Liver (tissue), 9 donors: Measurements from ENCODE around the gene IMPDH2. TPM values are rescaled to one million over a fixed set of nuclear protein-coding genes. Genes with fewer than 3 reads are reported as not detected.

ENCODE experiments used
- DNase-seq: peaks from one replicate; pipeline ENCODE4 v3.0.0-alpha.2; 2017; ENCODE audit warnings: low spot score
- H3K27ac ChIP-seq, 2 donors: one replicate each; pipeline ENCODE4 v1.7.0; 2013; ENCODE audit warnings: inconsistent platforms in 2 of 2, low read length in 2 of 2, control low read depth in 1 of 2, low read depth in 1 of 2, mild to moderate bottlenecking in 1 of 2
- H3K27me3 ChIP-seq, 4 donors: one replicate each; pipeline versions ENCODE4 v1.6.1 to v1.7.0; 2013; ENCODE audit warnings: low read length in 3 of 4, inconsistent platforms in 1 of 4, mild to moderate bottlenecking in 1 of 4, moderate library complexity in 1 of 4; ENCODE audit not compliant: control insufficient read depth in 4 of 4, insufficient read depth in 4 of 4
- H3K36me3 ChIP-seq, 4 donors: one replicate each; pipeline versions ENCODE4 v1.6.1 to v1.7.0; 2013; ENCODE audit warnings: low read length in 3 of 4, mild to moderate bottlenecking in 3 of 4, low read depth in 1 of 4, moderate library complexity in 1 of 4; ENCODE audit not compliant: control insufficient read depth in 4 of 4, insufficient read depth in 3 of 4
- H3K4me1 ChIP-seq, 4 donors: one replicate each; pipeline versions ENCODE4 v1.6.1 to v1.7.0; 2013; ENCODE audit warnings: low read length in 3 of 4, mild to moderate bottlenecking in 3 of 4, moderate library complexity in 1 of 4; ENCODE audit not compliant: control insufficient read depth in 4 of 4, insufficient read depth in 4 of 4
- H3K4me3 ChIP-seq, 3 donors: one replicate each; pipeline versions ENCODE4 v1.6.1 to v1.7.0; 2013; ENCODE audit warnings: low read length in 3 of 3, control low read depth in 1 of 3, low read depth in 1 of 3, mild to moderate bottlenecking in 1 of 3
- H3K9ac ChIP-seq, 2 donors: one replicate each; pipeline ENCODE4 v1.7.0; 2013; ENCODE audit warnings: low read length in 2 of 2, mild to moderate bottlenecking in 2 of 2, moderate library complexity in 2 of 2, control low read depth in 1 of 2, low read depth in 1 of 2
- H3K9me3 ChIP-seq, 4 donors: one replicate each; pipeline versions ENCODE4 v1.6.1 to v1.7.0; 2013; ENCODE audit warnings: low read length in 3 of 4; ENCODE audit not compliant: control insufficient read depth in 4 of 4
- ATF3 ChIP-seq: IDR thresholded peaks from 2 replicates; pipeline ENCODE4 v1.6.1; 2016; ENCODE audit warnings: antibody characterized with exemption
- CTCF ChIP-seq: fragments of 150-350 bp; IDR thresholded peaks from 2 replicates; pipeline ENCODE4 v1.5.1; 2017; ENCODE audit warnings: improper control_type of control experiment, low read depth, low read length; ENCODE audit not compliant: missing input control
- EGR1 ChIP-seq, 2 donors: IDR thresholded peaks; 2 replicates each; pipeline ENCODE4 v1.6.1; 2016 to 2018; ENCODE audit warnings: antibody characterized with exemption in 2 of 2, low read depth in 2 of 2
- FOXA1 ChIP-seq: IDR thresholded peaks from 2 replicates; pipeline ENCODE4 v1.6.1; 2016; ENCODE audit warnings: antibody characterized with exemption
- FOXA2 ChIP-seq: IDR thresholded peaks from 2 replicates; pipeline ENCODE4 v1.6.1; 2016; ENCODE audit warnings: antibody characterized with exemption
- GABPA ChIP-seq, 2 donors: IDR thresholded peaks in 1 of 2; conservative IDR thresholded peaks in 1 of 2; 2 replicates each; pipeline ENCODE4 v1.6.1; 2016; ENCODE audit warnings: antibody characterized with exemption in 2 of 2, mild to moderate bottlenecking in 1 of 2, moderate library complexity in 1 of 2
- HNF4A ChIP-seq, 2 donors: conservative IDR thresholded peaks; 2 replicates each; pipeline ENCODE4 v1.6.1; 2016; ENCODE audit warnings: antibody characterized with exemption in 2 of 2, mild to moderate bottlenecking in 2 of 2
- HNF4G ChIP-seq: IDR thresholded peaks from 2 replicates; pipeline ENCODE4 v1.6.1; 2016; ENCODE audit warnings: antibody characterized with exemption
- JUND ChIP-seq, 2 donors: IDR thresholded peaks; 2 replicates each; pipeline ENCODE4 v1.6.1; 2016; ENCODE audit warnings: antibody characterized with exemption in 2 of 2
- MAX ChIP-seq: IDR thresholded peaks from 2 replicates; pipeline ENCODE4 v1.6.1; 2016; ENCODE audit warnings: antibody characterized with exemption
- NR2F2 ChIP-seq: IDR thresholded peaks from 2 replicates; pipeline ENCODE4 v1.6.1; 2016; ENCODE audit warnings: antibody characterized with exemption
- RAD21 ChIP-seq, 2 donors: IDR thresholded peaks; 2 replicates each; pipeline ENCODE4 v1.6.1; 2016; ENCODE audit warnings: antibody characterized with exemption in 2 of 2, mild to moderate bottlenecking in 2 of 2
- REST ChIP-seq: IDR thresholded peaks from 2 replicates; pipeline ENCODE4 v1.6.1; 2016; ENCODE audit warnings: antibody characterized with exemption, mild to moderate bottlenecking
- RXRA ChIP-seq, 2 donors: IDR thresholded peaks; 2 replicates each; pipeline ENCODE4 v1.6.1; 2017 to 2018; ENCODE audit warnings: antibody characterized with exemption in 2 of 2, mild to moderate bottlenecking in 1 of 2
- SP1 ChIP-seq: IDR thresholded peaks from 2 replicates; pipeline ENCODE4 v1.6.1; 2018; ENCODE audit warnings: antibody characterized with exemption, mild to moderate bottlenecking
- TAF1 ChIP-seq: conservative IDR thresholded peaks from 2 replicates; pipeline ENCODE4 v1.6.1; 2016; ENCODE audit warnings: antibody characterized with exemption, mild to moderate bottlenecking
- ZBTB33 ChIP-seq: IDR thresholded peaks from 2 replicates; pipeline ENCODE4 v1.6.1; 2016; ENCODE audit warnings: antibody characterized with exemption
- WGBS: extraction: QIAGEN DNeasy Blood & Tissue Kit; methylation state at CpG from one replicate; pipeline ENCODE4 v1.1.7; 2013; 5-methylcytosine and 5-hydroxymethylcytosine counted together
- polyA plus RNA-seq, 2 donors: library from polyadenylated mRNA; stranded (reverse) in 1 of 2; unstranded in 1 of 2; fragments of 200-250 nt in 1 of 2; fragments of >200 nt in 1 of 2; fragmentation: Nextera tagmentation in 1 of 2; extraction: Ambion mirVana in 1 of 2; gene quantifications; one replicate each; pipeline versions ENCODE4 v1.2.1 to v1.2.3, GENCODE V29; 2013 to 2015
- total RNA-seq, 2 donors: library from RNA; depleted of rRNA; stranded (reverse); fragments of >200 nt; gene quantifications; one replicate each; pipeline ENCODE4 v1.2.3, GENCODE V29; 2014
- donor health status: healthy.
- donor health status: healthy.
- donor health status: healthy.
- donor health status: healthy.
- donor health status: healthy.

Gene IMPDH2
- total and polyA plus RNA-seq, 4 donors, result 20.9 to 182 (median 39.7) TPM

- Histone ChIP-seq H3K4me3 (no peak overlapping the region), H3K9ac (no peak overlapping the region), H3K27me3 (no peaks in the 10 kb centered on the region), H3K36me3 (peaks cover 14 to 72% (median 54%) of the 10 kb centered on the region in 4 donors), H3K9me3 (no peaks in the 10 kb centered on the region), H3K4me1 (no peaks in the 10 kb centered on the region), H3K27ac (no peak overlapping the region)
- DNase-seq, result no peak
- TF ChIP-seq FOXA1 (no peak), REST (no peak), NR2F2 (no peak), RAD21 (IDR thresholded peaks at IDR 0.05) (no peak), ATF3 (no peak), RXRA (IDR thresholded peaks at IDR 0.05) (no peak), MAX (no peak), SP1 (no peak), ZBTB33 (no peak), EGR1 (IDR thresholded peaks at IDR 0.05; ENCODE audit: low read depth in 2 of 2) (no peak), GABPA (IDR thresholded peaks at IDR 0.05 in 1 of 2, conservative IDR thresholded peaks at IDR 0.05 in 1 of 2) (no peak), TAF1 (no peak)
Observed at GRCh38 chr3:48982016-48982415, 47.2 kb downstream of the IMPDH2 start.

GRCh38 chr3:48980295-48980694 is 48.9 kb downstream of the IMPDH2 start:
- DNase-seq, result no peak
- no peak for TF ChIP-seq EGR1 (IDR thresholded peaks at IDR 0.05; ENCODE audit: low read depth in 2 of 2)
- TF ChIP-seq RAD21 (IDR thresholded peaks at IDR 0.05), result no peak
- TF ChIP-seq NR2F2, result no peak
- no peak for TF ChIP-seq HNF4A (conservative IDR thresholded peaks at IDR 0.05)
- no peak for TF ChIP-seq GABPA (IDR thresholded peaks at IDR 0.05 in 1 of 2, conservative IDR thresholded peaks at IDR 0.05 in 1 of 2)
- TF ChIP-seq RXRA (IDR thresholded peaks at IDR 0.05), result no peak
- TF ChIP-seq MAX, result no peak
- no peak for TF ChIP-seq JUND (IDR thresholded peaks at IDR 0.05)
- TF ChIP-seq TAF1, result no peak
- TF ChIP-seq FOXA2, result no peak
- TF ChIP-seq SP1, result no peak
- TF ChIP-seq HNF4G, result no peak
- no peak for TF ChIP-seq CTCF
- no peak for TF ChIP-seq REST
- no peak for TF ChIP-seq ATF3
- no peak for TF ChIP-seq ZBTB33

More at GRCh38 chr3:48980295-48980694, 48.9 kb downstream of the IMPDH2 start:
- H3K4me1 ChIP-seq, result no peaks in the 10 kb centered on the region
- no peak overlapping the region for H3K27ac ChIP-seq
- H3K9me3 ChIP-seq, result no peaks in the 10 kb centered on the region
- no peak overlapping the region for H3K9ac ChIP-seq
- no peaks in the 10 kb centered on the region for H3K27me3 ChIP-seq
- peaks cover 24 to 79% (median 63%) of the 10 kb centered on the region in 4 donors for H3K36me3 ChIP-seq
- no peak overlapping the region for H3K4me3 ChIP-seq
- 93% methylated on average over 4 of the region's 4 CpGs for WGBS
